ENCODE data around the gene FBXO41.
A peak's percentile ranks its signal among the peaks of the same experiment; 100 is the strongest.

The FBXO41 gene, protein sequence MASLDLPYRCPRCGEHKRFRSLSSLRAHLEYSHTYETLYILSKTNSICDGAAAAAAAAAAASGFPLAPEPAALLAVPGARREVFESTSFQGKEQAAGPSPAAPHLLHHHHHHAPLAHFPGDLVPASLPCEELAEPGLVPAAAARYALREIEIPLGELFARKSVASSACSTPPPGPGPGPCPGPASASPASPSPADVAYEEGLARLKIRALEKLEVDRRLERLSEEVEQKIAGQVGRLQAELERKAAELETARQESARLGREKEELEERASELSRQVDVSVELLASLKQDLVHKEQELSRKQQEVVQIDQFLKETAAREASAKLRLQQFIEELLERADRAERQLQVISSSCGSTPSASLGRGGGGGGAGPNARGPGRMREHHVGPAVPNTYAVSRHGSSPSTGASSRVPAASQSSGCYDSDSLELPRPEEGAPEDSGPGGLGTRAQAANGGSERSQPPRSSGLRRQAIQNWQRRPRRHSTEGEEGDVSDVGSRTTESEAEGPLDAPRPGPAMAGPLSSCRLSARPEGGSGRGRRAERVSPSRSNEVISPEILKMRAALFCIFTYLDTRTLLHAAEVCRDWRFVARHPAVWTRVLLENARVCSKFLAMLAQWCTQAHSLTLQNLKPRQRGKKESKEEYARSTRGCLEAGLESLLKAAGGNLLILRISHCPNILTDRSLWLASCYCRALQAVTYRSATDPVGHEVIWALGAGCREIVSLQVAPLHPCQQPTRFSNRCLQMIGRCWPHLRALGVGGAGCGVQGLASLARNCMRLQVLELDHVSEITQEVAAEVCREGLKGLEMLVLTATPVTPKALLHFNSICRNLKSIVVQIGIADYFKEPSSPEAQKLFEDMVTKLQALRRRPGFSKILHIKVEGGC

DNA sequence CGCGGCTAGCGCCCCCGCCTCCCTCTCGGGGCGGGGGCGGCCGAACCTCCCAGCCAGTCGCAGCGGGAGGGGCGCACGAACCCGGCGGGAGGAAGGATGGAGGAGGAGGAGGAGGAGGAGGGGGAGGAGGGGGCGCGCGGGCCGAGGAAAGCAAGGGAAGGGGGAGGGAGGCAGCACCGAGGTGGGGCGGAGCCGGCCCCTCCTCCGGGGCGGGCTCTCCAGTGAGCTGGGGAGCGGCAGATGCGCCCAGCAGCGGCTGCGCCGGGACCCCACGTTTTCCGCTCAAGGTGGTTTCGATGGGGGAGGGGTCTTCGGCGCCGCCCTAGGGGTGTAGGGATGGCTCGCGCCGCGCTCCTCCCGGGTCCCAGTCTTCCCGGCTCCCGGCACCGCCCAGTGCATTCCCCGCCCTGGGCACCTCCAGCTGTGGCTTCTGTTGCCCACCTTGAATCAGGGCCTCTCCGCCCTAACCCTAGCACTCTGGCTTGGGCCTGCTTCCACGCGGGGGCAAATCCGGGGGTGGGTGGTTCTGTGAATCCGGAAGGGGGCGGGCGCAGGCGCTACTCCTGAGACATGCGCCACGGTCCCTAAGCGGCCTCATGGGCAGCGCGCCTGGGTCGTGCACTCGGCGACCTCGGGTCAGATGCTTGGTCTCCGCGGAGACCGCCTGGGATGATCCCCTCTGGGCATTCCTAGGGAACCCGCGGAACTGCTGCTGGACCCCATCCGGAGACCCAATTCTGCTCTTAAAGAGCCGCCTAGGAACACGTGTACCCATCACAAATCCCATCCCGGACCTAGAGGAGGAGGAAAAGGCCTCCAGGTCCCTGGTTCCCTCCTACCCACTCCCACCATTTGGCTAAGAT, at the start of gene FBXO41:
FBXO41 (minus strand) TSS at position 183 of the 863 bp plus-strand sequence. CDS start 14,848 bp downstream, outside the sequence.
- DNase-seq: peak; percentile 89

DNA sequence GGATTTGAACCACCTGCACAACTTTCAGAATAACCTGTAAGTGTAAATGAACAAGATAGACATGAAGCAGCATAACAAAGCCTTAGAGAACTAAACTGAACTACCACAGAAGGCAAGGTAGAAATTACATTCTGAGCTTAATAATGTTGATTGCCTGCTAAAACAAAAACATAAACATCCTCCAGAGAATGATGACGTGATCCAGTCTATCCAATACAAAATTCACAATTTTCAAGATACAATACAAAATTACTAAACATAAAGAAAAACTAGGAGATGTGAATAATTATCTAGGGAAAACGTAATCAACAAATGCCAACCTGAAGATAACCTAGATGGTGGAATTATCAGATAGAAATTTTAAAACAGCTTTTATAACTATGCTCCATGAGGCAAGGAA, 49.8 kb upstream of the FBXO41 start:
- no peak for DNase-seq

DNA sequence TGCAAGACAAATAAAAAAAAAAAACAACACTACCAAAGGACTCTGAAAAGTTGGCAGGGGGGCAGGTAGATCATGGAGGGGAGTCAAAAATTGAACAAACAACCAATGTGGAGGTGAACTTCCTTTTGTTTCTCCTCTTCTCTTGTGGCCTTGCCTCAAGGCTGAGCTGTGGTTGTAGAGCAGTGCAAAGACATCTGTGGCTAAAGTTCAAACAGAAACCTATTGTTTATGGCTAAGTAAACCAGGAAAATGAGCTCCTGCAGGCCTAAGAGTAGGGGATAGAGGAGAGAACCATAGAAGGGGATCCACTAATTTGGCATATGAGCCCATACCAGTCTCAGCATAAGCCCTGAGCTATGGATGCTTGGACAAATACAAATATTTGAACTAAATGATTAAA, 49.3 kb upstream of the FBXO41 start:
- no peak for DNase-seq

DNA sequence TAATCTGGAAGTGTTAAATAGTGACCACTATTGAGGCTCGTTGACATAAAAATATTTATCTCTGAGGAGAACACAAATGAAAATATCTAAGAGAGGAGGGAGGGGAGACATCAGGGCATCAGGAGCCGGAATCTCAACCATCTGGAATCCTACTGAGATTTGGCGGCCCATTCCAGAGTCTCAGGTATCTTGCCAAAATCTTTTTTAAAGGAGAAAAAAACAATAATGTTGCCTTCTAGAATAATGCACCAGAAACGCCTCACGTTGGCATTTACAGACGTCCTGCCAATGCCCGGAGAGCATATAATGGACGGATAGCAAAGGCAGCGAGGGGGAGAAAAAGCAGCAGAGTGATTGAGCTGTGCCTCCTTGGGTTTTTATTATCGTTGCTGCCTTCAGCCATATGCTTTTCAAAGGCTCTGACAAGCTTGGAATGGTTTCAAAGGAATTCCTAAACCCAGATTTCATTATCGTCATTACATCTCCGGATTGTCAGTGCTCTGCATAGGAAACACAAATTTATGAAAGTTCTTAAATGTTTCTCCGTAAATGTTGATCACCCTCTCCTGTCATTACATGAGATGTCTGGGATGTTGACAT, 39.9 kb upstream of the FBXO41 start:
- DNase-seq: no peak

DNA sequence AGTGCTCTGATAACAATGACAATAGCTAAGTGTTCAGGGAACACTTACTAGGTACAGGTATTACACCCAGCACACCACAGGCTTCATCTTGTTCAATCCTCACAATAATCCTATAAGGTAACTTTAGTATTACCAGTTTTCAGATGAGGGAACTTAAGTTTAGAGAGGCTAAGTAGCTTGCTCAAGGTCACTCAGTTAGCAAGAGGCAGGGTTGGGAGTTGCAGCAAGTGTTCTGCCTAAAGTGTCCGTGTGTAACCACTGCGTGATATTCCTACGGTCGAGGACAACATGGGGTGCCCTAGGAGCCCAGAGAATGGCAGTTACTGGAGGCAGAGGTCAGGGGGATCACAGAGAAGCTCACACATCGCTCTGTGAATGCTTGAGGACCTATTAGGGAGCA, 39.3 kb upstream of the FBXO41 start:
- DNase-seq: no peak

DNA sequence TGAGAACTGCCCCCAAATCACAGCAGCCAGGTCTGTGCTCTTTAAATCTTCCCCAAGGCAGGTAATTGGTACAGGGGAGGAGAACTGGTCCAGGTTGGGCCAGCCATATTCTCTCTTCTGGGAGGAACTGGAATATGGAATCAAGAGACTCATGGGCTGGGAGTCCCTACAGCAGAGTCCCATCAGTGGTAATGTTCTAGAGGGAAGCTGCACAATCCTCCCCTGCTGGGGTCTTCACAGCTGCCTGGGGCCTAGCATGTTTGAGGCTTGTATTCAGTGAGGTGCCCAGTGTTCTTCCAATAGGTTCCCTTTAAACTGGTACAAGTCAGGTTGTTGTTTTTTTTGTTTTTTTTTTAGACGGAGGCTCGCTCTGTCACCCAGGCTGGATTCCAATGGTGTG, 30.2 kb upstream of the FBXO41 start:
- no peak for DNase-seq

DNA sequence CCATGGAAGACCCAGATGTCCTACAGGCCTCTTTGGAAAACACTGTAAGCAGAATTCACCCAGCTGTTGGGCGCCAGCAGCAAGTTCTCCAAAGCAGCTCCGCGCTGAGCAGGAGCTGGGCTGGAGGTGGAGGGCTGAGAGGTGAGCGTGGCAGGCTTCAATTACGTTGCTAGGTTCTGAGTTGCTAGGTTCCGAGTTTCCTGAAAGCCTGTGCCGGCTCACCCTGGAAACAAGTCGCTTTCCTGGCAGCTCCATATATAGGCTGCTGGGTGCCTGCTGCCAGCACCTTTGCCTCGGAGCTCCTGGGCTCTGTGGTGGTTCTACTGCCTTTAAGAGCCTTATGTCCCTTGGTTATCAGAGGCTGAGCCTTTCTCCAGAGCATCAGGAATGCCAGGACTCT, 23.4 kb upstream of the FBXO41 start:
- no peak for DNase-seq

DNA sequence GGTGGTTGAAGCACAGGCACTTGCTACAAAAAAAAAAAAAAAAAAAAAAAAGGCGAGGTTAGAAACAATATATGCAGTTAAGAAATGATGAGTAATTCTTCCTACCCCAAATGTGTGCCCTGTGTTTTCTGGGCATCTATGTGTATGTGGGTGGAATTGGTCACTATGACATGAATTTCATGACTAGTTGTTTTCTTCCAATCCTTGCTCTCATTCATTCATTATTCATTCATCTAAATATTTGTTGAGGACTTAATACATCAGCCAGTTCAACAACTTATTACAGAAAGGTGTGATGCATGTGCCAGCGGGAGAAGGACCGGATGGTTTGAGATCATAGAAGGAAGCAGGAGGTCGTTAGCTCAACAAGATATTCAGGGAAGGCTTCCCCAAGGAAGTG, 17.4 kb upstream of the FBXO41 start:
- no peak for DNase-seq

DNA sequence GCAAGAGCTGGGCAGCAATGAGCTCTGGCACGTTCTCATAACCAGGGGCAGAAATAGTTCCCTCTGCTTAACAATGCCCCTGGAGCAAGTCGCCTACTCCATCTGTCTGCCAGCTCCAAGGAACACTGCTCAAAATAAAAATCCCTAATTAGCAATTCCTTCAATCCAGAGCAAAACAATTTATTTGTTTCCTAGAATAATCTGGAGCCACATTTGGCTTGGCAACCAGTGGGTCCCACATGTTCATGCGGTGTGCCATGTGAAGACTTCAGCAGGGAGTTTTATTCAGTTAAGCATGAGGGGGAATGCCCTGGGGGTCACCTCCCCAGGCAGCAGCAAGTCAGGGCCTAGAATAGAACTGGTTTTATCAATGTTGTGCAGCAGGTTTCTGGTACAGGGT, 16.6 kb upstream of the FBXO41 start:
- DNase-seq: no peak

DNA sequence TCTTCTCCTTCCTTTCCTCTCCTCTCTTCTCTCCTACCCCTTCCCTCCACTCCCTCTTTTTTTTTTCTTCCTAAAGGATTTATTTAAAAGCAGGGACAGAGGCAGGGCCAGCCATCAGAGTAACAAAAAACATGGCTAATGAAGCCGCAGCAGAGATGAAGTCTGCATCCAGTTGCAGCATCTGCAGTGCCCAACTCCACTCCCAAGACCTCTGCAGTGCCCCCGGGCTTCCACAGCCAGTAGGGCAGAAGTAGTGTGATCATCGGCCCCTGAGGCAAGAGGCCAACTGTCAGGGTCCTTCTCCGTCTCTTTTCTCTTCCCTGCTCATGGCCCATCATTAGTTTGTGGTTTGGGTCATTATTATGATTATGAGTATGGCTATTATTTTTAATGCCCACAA, 13.3 kb upstream of the FBXO41 start:
- no peak for DNase-seq

DNA sequence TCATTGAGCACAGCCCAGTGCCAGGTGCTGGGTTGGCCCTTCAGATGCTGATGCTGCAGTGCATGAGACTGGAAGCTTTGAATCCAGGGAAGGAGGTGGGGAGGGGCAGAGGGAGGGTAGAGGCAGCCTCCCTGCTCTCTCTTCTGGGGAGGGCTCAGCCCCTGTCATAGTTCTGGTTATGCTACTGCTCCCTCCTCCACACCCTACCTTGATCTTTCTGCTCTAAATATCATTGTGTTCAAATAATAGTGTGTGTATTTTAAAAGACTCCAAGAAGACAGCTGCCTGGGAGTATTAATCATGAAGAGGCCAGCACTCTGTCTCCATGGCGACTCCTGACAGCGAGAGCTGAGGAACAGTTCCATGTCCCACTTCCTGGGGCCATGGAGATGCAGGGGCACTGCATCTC, 12.9 kb upstream of the FBXO41 start:
- no peak for DNase-seq

DNA sequence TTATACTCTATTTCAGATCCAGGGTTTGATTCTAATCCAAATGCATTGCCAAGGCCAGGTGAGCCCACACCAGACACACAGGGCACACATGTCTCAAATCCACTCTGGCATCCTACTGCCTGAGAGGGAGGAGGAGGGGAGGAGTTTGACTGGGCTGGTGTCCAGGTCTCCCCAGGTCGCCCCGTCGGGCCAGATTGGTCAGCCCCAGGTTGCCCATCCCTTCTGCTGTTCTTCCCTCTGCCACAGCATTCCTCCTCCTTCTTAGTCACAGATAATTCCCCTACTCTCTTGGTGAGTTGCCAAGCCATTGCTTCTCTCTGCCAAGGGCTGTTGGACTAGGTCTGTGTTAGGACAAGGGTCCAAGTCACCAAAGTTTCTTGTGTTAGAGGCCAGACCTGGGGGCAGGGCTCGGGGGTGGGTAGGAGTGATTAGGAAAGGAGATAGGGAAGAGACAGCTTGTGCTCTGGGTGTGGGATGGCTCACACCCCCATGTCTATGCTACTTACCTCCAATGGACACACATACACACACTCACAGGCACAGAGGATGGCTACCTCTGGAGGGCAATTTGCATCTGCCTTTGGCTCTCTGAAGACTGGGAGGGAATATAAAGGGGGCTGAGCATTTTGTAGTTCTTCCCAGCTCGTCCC, 11.6 kb upstream of the FBXO41 start:
- DNase-seq: no peak

DNA sequence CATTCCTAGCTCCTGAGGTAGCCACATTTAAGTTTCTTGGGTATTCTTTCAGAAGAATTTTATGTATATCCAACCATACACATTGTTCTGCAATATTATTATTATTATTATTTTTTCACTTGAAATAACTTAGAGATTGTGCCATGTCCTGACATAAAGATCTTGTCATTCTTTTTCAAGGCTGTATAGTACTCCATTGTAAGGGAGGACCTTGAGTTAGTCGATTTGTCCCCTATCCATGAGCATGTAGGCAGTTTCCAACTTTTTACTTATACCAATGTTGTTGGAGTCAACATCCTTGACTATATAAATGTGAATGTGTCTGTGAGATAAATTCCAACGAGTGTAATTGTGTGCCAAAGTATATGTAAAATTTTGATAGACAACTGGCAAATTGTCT, 10.0 kb upstream of the FBXO41 start:
- no peak for DNase-seq

DNA sequence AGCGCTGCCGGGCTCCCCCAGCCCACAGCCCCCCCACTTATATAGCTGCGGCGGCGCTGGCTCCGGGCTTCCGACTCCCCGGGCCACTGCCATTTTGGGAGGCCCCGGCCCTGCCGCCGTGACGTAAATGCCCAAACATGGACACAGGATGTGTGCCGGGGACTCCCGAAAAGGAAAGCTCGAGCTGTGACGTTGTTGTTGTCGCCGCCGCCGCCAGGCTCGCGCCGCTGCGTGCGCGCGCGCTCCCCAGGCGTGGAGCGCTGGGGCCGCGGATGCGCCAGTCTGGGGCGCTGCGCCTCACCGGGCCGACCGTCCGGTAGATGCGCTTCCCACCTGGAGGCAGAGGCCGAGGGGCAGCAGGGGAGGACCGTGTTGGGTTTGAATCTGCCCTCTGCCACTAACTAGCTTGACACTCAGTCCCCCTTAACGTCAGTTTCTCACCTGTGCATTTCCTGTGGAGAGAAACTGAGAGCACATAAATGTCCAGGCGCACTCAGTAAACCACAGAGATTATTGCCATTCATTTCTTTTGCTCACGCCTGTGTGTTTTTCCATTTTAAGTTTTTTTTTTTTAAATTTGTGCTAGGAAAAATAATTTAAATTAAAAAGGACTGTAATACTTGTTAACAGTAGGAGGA, 9.4 kb upstream of the FBXO41 start, which contains the start of gene EGR4:
EGR4 (minus strand) TSS at position 15 of the 638 bp plus-strand sequence. CDS start 231 bp downstream, outside the sequence.
- peak; percentile 94 for DNase-seq

DNA sequence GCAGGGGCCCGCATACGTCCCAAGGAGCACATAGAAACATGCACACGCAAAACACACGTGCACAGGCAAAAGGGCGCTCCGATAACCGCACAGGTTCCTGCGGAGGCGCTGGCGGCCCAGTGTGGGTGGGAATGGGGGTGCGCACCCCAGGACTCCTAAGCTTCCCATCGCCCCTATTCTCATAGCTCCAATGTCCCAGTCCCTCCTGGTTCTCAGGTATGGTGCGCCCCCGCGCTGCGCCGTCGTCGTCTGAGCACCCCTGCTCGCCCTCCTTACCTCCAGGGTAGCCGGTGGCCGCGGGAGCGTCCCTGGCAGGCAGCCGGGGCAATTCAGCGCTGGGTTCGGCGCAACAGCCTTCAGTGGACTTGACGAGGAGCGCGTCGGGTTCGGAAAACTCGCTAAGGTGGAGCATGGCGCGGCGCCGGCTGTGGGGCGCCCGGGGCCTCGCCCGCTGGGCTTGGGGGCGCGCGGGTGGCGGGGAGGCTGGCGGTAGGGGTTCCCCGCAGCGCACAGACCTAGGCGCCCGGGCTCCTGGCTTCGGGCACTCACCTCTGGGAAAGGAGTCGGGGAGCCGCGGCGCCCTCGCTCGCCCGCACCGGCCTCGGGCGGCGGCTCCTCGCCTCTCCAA, 8.7 kb upstream of the FBXO41 start:
- no peak for DNase-seq

DNA sequence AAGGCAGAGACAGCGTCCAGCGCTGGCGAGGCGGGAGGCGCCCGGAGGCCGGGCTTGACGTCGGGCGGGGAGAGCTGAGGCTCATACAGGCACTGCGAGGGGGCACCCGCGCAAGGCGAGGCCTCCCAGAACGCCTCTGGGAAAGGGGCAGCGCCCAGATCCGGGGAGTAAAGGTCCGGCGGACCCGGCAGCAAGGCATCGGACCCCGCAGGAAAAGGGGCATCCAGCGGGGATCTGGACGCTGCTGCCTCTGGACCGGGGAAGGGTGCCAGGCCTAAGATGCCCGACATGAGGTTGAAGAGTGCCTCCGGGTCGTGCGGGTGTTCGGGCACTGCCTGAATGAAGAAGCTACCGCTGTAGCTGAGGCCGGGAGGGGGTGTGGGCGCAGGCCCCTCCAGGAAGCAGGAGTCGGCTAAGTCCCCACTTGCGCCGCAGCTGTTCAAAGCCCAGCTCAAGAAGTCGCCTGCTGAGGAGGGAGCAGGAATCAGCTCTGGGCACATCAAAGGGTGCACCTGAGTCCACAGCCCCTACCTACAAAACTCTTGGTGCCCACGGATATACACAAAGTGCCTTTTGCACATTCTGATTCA, 8.1 kb upstream of the FBXO41 start:
- DNase-seq: no peak

DNA sequence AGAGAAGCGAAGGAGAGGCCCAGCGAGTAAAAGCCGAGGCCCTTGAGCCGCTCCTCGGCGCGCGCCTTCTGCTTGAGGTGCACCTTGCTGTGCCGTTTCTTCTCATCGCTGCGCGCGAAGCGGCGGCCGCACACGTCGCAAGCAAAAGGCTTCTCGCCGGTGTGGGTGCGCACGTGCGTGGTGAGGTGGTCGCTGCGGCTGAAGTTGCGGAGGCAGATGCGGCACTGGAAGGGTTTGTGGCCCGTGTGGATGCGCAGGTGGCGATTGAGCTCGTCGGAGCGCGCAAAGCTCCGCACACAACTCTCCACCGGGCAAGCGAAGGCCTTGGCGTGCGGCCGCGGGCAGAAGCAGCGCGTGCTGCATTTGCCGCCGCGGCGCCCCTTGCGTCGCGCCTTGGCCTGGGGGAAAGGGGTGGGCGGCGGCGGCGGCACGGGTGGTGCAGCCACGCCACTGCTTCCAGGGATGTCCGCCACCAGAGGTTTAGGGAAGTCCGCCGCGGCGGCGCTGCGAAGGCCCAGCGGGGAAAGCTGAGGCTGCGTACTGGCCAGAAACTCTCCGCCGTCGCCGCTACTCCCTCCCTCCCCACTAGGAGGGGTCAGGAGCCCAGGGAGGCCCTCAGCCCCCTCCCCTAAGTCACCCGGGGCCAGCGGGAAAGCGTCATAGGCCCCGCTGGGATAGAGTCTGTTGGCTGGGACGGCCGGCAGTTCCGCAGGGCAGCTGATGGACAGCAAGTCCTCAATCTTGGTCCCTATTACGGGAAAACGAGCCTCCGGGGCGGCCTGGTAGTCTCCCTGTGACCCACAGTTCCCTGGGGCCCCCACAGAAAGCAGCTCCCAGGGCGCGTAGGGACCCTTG, 7.4 kb upstream of the FBXO41 start:
- no peak for DNase-seq

DNA sequence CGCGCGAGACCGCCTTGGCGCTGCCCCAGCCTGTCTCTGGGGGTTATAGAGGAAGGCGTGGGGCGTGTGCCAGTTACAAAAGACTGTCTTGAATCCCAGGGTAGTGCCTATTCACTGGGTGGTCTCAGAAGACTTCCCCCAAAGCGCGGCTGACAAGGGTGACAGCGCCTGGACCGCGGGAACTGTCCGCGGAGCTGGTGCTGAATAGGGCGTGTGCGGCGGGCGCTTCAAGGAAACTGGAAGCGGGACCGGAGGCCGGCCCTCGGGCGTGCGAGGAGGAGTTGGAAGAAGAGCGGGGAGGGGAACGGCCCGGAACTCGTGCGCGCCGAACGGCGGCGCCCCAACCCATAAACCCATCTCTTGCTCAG, 6.8 kb upstream of the FBXO41 start:
- DNase-seq: peak; percentile 52

DNA sequence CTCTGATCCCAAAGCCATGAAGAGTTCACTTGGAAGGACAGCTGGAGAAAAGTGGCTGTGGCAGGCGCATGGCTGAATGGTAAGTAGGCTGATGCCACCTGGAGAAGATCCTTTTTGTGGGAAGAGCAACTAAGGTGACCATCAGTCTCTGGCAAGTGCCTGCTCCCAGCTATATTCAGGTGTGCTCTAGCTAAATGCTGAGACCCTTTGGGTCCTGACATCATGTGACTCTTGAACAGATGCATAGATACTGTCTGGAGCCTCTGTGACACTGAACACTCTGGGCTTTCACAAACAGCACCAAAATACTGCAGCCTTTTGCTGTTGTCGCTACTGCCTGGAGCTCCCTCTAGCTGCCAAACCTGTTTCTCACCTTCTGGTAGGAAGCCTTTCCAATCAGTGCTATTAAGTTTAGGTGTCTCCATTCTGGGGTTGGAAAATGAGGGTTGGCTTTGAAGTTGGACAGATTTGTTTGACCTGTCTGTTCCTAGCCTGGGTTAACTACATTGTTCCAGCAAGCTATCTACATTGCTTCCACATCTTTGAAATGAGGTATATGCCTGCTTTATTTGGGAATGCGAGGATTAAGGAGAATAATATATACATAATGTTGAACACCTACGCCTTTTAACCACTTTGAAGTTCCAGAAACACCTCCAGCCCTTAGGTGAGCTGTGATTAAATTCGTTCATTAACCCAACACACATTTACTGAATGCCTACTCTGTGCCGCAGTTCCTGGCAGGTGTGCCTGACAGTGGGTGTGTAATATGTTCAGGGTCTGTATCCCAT, 6.0 kb upstream of the FBXO41 start:
- DNase-seq: peak; percentile 73

Measured in activated CD4-positive, alpha-beta T cell treated with anti-CD3 and anti-CD28 coated beads, Interleukin-10, Interleukin-2, amounts not matched to agents 100 ng/mL and 50 ng/mL, durations not matched to agents 16 hours and 8 hours (primary cell).